ENCODE data around the gene TTBK2.

GRCh38 chr15:42921342-42921731 is 759 bp upstream of the TTBK2 start:
- TF ChIP-seq CTCF (IDR thresholded peaks at IDR 0.05) (no peak), EZH2phosphoT487 (IDR thresholded peaks at IDR 0.05) (no peak), EZH2 (IDR thresholded peaks at IDR 0.05) (no peak)

All from neural progenitor cell (in vitro differentiated cells).